Type B pancreatic cell (in vitro differentiated cells): ENCODE measurements around the gene ALG8. TPM values are rescaled to one million over a fixed set of nuclear protein-coding genes. Genes with fewer than 3 reads are reported as not detected.

Experiments used
- DNase-seq: peaks from one replicate; pipeline ENCODE4 v3.0.0; 2021; ENCODE audit warnings: mixed read lengths; ENCODE audit not compliant: unreplicated experiment; ENCODE audit errors: extremely low spot score
- H3K27ac Mint-ChIP-seq: 2 replicates; pipeline ENCODE4 v1.8.0; 2021; ENCODE audit warnings: mild to moderate bottlenecking, mixed read lengths
- H3K27me3 Mint-ChIP-seq: 2 replicates; pipeline ENCODE4 v1.8.0; 2021; ENCODE audit warnings: mixed read lengths
- H3K36me3 Mint-ChIP-seq: 2 replicates; pipeline ENCODE4 v1.8.0; 2021; ENCODE audit warnings: mixed read lengths
- H3K4me1 Mint-ChIP-seq: one replicate; pipeline ENCODE4 v1.8.0; 2021; ENCODE audit warnings: mixed read lengths; ENCODE audit not compliant: unreplicated experiment
- H3K4me3 Mint-ChIP-seq: 2 replicates; pipeline ENCODE4 v1.8.0; 2021; ENCODE audit warnings: mild to moderate bottlenecking, mixed read lengths
- H3K9me3 Mint-ChIP-seq: 2 replicates; pipeline ENCODE4 v1.8.0; 2021; ENCODE audit warnings: mixed read lengths
- CTCF ChIP-seq: fragments of 200-600 bp; sonication (generic); conservative IDR thresholded peaks from 2 replicates; pipeline ENCODE4 v1.5.0; 2021; ENCODE audit warnings: antibody characterized with exemption, mild to moderate bottlenecking
- total RNA-seq: library from RNA; stranded (reverse); gene quantifications from 2 replicates; pipeline ENCODE4 v1.2.1, GENCODE V29; 2021; ENCODE audit warnings: low replicate concordance

Gene ALG8
- total RNA-seq, 1 donor from 2014 or later = 71.8 TPM

- TF ChIP-seq CTCF = no peak
- Mint-ChIP-seq H3K9me3 (no peaks in the 10 kb centered on the region), H3K4me3 (no peak overlapping the region), H3K27me3 (no peaks in the 10 kb centered on the region), H3K4me1 (peaks cover 6% of the 10 kb centered on the region), H3K27ac (no peak overlapping the region), H3K36me3 (peaks cover 39% of the 10 kb centered on the region)
- DNase-seq = no peak
Observed at GRCh38 chr11:78070621-78071020, 68.8 kb downstream of the ALG8 start.

DNA sequence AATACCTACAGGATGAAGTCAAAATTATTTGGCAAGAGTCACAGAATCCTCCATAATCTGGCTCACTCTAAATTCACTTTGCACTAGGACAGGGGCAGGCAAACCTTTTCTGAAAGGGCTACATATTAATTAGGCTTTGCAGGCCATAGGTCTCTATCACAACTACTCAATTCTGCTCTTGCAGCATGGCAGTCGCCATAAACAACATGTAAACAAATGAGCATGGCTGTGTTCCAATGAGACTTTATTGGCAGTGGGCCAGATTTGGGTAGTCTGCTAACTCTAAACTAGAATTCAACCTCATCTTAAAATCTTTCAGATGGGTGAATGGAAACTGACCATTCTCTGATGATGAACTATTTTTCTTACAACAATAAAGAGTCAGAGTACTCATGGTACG lies 70.0 kb downstream of the ALG8 start:
- peaks cover 33% of the 10 kb centered on the region for H3K36me3 Mint-ChIP-seq

GRCh38 chr11:78067704-78068103 lies 71.7 kb downstream of the ALG8 start:
- peaks cover 32% of the 10 kb centered on the region for H3K36me3 Mint-ChIP-seq
- no peak overlapping the region for H3K4me3 Mint-ChIP-seq
- no peaks in the 10 kb centered on the region for H3K4me1 Mint-ChIP-seq
- no peak for DNase-seq
- no peaks in the 10 kb centered on the region for H3K27me3 Mint-ChIP-seq
- H3K27ac Mint-ChIP-seq = no peak overlapping the region
- H3K9me3 Mint-ChIP-seq = no peaks in the 10 kb centered on the region
- no peak for TF ChIP-seq CTCF

More for the DNA sequence above, 70.0 kb downstream of the ALG8 start:
- no peaks in the 10 kb centered on the region for H3K27me3 Mint-ChIP-seq
- no peak for TF ChIP-seq CTCF
- no peak overlapping the region for H3K27ac Mint-ChIP-seq
- H3K4me1 Mint-ChIP-seq = peaks cover under 1% of the 10 kb centered on the region
- no peak overlapping the region for H3K4me3 Mint-ChIP-seq
- DNase-seq = no peak
- no peaks in the 10 kb centered on the region for H3K9me3 Mint-ChIP-seq

DNA sequence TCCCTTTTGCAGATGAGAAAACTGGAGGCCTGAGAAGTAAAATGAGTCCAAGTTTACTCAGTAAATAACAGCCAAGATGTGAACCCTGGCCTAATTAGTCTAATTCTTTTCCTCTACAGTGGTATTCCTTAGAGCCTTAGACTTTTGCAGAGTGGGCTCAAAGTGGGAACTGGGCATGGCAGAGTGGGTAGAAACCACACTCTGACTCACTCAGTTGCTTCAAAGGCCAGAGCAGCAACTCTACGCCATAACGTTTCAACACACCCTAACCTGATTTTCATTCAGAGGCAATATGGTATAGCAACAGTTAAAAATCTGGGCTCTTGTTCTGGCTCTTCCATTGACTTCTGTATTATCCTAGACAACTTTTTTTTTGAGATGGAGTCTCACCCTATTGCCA lies 73.0 kb downstream of the ALG8 start:
- H3K36me3 Mint-ChIP-seq = peaks cover 23% of the 10 kb centered on the region

GRCh38 chr11:78065203-78065602 lies 74.2 kb downstream of the ALG8 start:
- H3K4me3 Mint-ChIP-seq = no peak overlapping the region
- TF ChIP-seq CTCF = no peak
- H3K27ac Mint-ChIP-seq = no peak overlapping the region
- H3K27me3 Mint-ChIP-seq = no peaks in the 10 kb centered on the region
- no peaks in the 10 kb centered on the region for H3K9me3 Mint-ChIP-seq
- no peak for DNase-seq
- peaks cover 21% of the 10 kb centered on the region for H3K36me3 Mint-ChIP-seq
- no peaks in the 10 kb centered on the region for H3K4me1 Mint-ChIP-seq

More for the DNA sequence above, 73.0 kb downstream of the ALG8 start:
- H3K4me1 Mint-ChIP-seq = no peaks in the 10 kb centered on the region
- H3K27ac Mint-ChIP-seq = no peak overlapping the region
- H3K27me3 Mint-ChIP-seq = no peaks in the 10 kb centered on the region
- TF ChIP-seq CTCF = no peak
- no peak for DNase-seq
- no peak overlapping the region for H3K4me3 Mint-ChIP-seq
- no peaks in the 10 kb centered on the region for H3K9me3 Mint-ChIP-seq
